ENCODE data around the gene JARID2. TPM values are rescaled to one million over a fixed set of nuclear protein-coding genes. Genes with fewer than 3 reads are reported as not detected.

JARID2 gene
- total and polyA plus RNA-seq, 2 of the 8 experiments (the other 6 are each of a cell fraction or from before 2014, with no cell fraction given): 60.1 to 239 TPM

DNA sequence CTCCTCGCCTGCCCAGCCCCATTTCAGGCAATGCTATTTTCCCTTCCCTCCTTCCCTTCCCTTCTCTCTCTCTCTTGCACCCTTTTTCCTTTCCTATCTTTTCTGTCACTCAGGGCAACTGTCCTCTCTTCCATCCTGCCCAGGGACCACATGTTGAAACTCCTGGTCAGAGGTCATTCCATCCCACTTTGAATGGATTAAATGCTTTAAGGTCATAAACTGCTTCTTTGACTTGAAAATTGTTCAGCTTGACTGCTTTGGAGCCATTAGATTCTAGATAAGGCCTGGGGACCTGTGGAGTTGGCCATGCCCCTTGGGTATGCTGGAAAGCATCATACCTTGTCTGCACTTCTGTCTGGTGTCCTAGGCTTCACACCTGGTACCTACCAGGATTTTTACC is 310.8 kb downstream of the JARID2 start:
- no peak overlapping the region for H4K91ac ChIP-seq (replicated peaks; ENCODE audit: insufficient read length, low read length)
- no peak overlapping the region for H4K5ac ChIP-seq (ENCODE audit: insufficient read length, low read depth, low read length)
- no peaks in the 10 kb centered on the region; a peak in 1 of 7 replicates for H3K27me3 ChIP-seq (replicated peaks in 1 of 4; ENCODE audit: control insufficient read depth in 3 of 4, extremely low read depth in 1 of 4, insufficient read depth in 3 of 4, low read length in 3 of 4)
- H2BK12ac ChIP-seq (ENCODE audit: low read depth, low read length): no peak overlapping the region
- H3K27ac ChIP-seq (ENCODE audit: low read depth, low read length): no peak overlapping the region
- FAIRE-seq: no peak
- no peak overlapping the region for H3K23ac ChIP-seq (ENCODE audit: insufficient read length)
- peaks cover 0 to 1% of the 10 kb centered on the region in 2 experiments for H4K20me1 ChIP-seq (replicated peaks in 1 of 2; ENCODE audit: control insufficient read depth in 1 of 2, insufficient read depth in 2 of 2, low read length in 2 of 2)
- 100% methylated on average over 1 of the region's 1 CpG; no CpG with 5 or more reads in 1 of the 2 experiments for WGBS, 2 experiments (ENCODE audit: extremely low coverage in 1 of 2, insufficient coverage in 1 of 2, insufficient read length in 1 of 2, insufficient replicate concordance in 2 of 2, low coverage in 1 of 2, low lambda C conversion rate in 2 of 2, missing lambda C conversion rate in 1 of 2)
- H3K56ac ChIP-seq (replicated peaks; ENCODE audit: insufficient read length, low read depth, low read length): no peak overlapping the region
- no peak overlapping the region for H2BK20ac ChIP-seq (ENCODE audit: low read length)
- no peak overlapping the region for H2BK15ac ChIP-seq (ENCODE audit: low read length)
- H3K9ac ChIP-seq (replicated peaks in 1 of 4; ENCODE audit: extremely low read depth in 1 of 4, low read depth in 3 of 4, low read length in 3 of 4): no peak overlapping the region
- H3K4me3 ChIP-seq (ENCODE audit: extremely low read depth in 1 of 4, insufficient read depth in 2 of 4, low read depth in 3 of 4, low read length in 4 of 4): no peak overlapping the region
- no peaks in the 10 kb centered on the region for H3K36me3 ChIP-seq (ENCODE audit: control insufficient read depth in 2 of 4, insufficient read depth in 4 of 4, low read length in 3 of 4)
- H2BK120ac ChIP-seq (replicated peaks; ENCODE audit: low read depth, low read length): no peak overlapping the region
- CTCF ChIA-PET (ENCODE audit: partially characterized antibody): interaction anchor here (0.6 to 1.0 kb wide), 4 partner anchors 13 to 68 kb away, joined by 3 to 6 read pairs (median 4); no protein-coding TSS in a partner anchor
- H2AK5ac ChIP-seq (ENCODE audit: low read depth, low read length): no peak overlapping the region
- H3K4me2 ChIP-seq (ENCODE audit: insufficient read depth in 1 of 2, low read depth in 2 of 2, low read length in 2 of 2): no peak overlapping the region
- peaks cover 0 to 4% (median 2%) of the 10 kb centered on the region in 4 experiments; a peak in 3 of 7 replicates for H3K4me1 ChIP-seq (replicated peaks in 1 of 4; ENCODE audit: control insufficient read depth in 3 of 4, insufficient read depth in 4 of 4, low read length in 3 of 4)
- H3K14ac ChIP-seq (ENCODE audit: insufficient read length): no peak overlapping the region
- no peak overlapping the region for H2BK5ac ChIP-seq (ENCODE audit: low read depth, low read length)
- H4K8ac ChIP-seq (ENCODE audit: extremely low read depth, insufficient read depth, low read length): no peak overlapping the region
- POLR2A ChIA-PET (ENCODE audit: partially characterized antibody): no interaction called here
- no peak overlapping the region for H2AFZ ChIP-seq (ENCODE audit: low read length)
- DNase-seq (ENCODE audit: low read depth in 1 of 2, low spot score in 2 of 2): no peak
- H3K79me2 ChIP-seq (ENCODE audit: control insufficient read depth in 1 of 2, insufficient read depth in 2 of 2, low read length in 2 of 2): no peaks in the 10 kb centered on the region
- no peak overlapping the region for H3K18ac ChIP-seq (ENCODE audit: extremely low read depth, low read length)
- no peaks in the 10 kb centered on the region for H3K9me3 ChIP-seq (ENCODE audit: insufficient read depth in 2 of 2, low read depth in 1 of 2, low read length in 1 of 2)
- H3K4ac ChIP-seq (replicated peaks; ENCODE audit: insufficient read length, low read depth, low read length): peak overlapping the region; percentile 32
- H3K23me2 ChIP-seq (ENCODE audit: low read depth, low read length): no peaks in the 10 kb centered on the region
- no peaks in the 10 kb centered on the region for H3K79me1 ChIP-seq (ENCODE audit: low read depth, low read length)
- no peak for TF ChIP-seq MAFK (IDR thresholded peaks at IDR 0.05; ENCODE audit: low read depth, low read length)
